ENCODE measurements around the gene FLNB. TPM values are rescaled to one million over a fixed set of nuclear protein-coding genes. Genes with fewer than 3 reads are reported as not detected.

The FLNB gene
- total RNA-seq, 1 donor from 2014 or later, result 521 TPM

- Histone ChIP-seq H4K20me1 (ENCODE audit: insufficient read depth, low read length) (peaks cover 61% of the 10 kb centered on the region), H3K4me2 (ENCODE audit: low read length) (no peak overlapping the region), H3K27ac (ENCODE audit: low read depth, low read length) (no peak overlapping the region), H3K4me3 (ENCODE audit: insufficient read depth, low read depth, low read length) (no peak overlapping the region), H3K4me1 (ENCODE audit: insufficient read depth, low read length) (no peaks in the 10 kb centered on the region), H3K9ac (ENCODE audit: low read length) (no peak overlapping the region), H3K36me3 (ENCODE audit: insufficient read depth, low read length) (peaks cover 82% of the 10 kb centered on the region), H2AFZ (ENCODE audit: low read depth, low read length) (no peak overlapping the region), H3K79me2 (ENCODE audit: insufficient read depth, low read length) (no peaks in the 10 kb centered on the region), H3K27me3 (ENCODE audit: insufficient read depth, low read length) (no peaks in the 10 kb centered on the region), H3K9me3 (ENCODE audit: insufficient read depth, low read depth, low read length) (no peaks in the 10 kb centered on the region)
- Mint-ChIP-seq H3K4me3 (ENCODE audit: unreplicated experiment) (no peak overlapping the region), H3K27ac (ENCODE audit: unreplicated experiment) (peak overlapping the region; percentile 58), H3K4me1 (ENCODE audit: low read depth, unreplicated experiment) (peaks cover 3% of the 10 kb centered on the region), H3K27me3 (ENCODE audit: low read depth, unreplicated experiment) (no peaks in the 10 kb centered on the region), H3K36me3 (ENCODE audit: low read depth, unreplicated experiment) (peaks cover 56% of the 10 kb centered on the region), H3K9me3 (ENCODE audit: unreplicated experiment) (no peaks in the 10 kb centered on the region)
- FAIRE-seq (no peak), DNase-seq (ENCODE audit: low read depth) (no peak)
- TF ChIP-seq EZH2 (IDR thresholded peaks at IDR 0.05; ENCODE audit: insufficient read depth, low read length), result no peak
- peak; percentile 48 for TF ChIP-seq CTCF (IDR thresholded peaks at IDR 0.05; ENCODE audit: insufficient read depth, low read depth, low read length)
Measured at GRCh38 chr3:58135712-58136543, 127.7 kb downstream of the FLNB start.

- no peaks in the 10 kb centered on the region for H3K27me3 ChIP-seq (ENCODE audit: insufficient read depth, low read length)
- no peak overlapping the region for H3K4me2 ChIP-seq (ENCODE audit: low read length)
- H4K20me1 ChIP-seq (ENCODE audit: insufficient read depth, low read length), result peaks cover 56% of the 10 kb centered on the region
- H3K4me1 ChIP-seq (ENCODE audit: insufficient read depth, low read length), result no peaks in the 10 kb centered on the region
- Mint-ChIP-seq H3K9me3 (ENCODE audit: unreplicated experiment) (no peaks in the 10 kb centered on the region), H3K36me3 (ENCODE audit: low read depth, unreplicated experiment) (peaks cover 47% of the 10 kb centered on the region), H3K27ac (ENCODE audit: unreplicated experiment) (no peak overlapping the region), H3K4me3 (ENCODE audit: unreplicated experiment) (no peak overlapping the region), H3K27me3 (ENCODE audit: low read depth, unreplicated experiment) (no peaks in the 10 kb centered on the region), H3K4me1 (ENCODE audit: low read depth, unreplicated experiment) (no peaks in the 10 kb centered on the region)
- no peaks in the 10 kb centered on the region for H3K9me3 ChIP-seq (ENCODE audit: insufficient read depth, low read depth, low read length)
- DNase-seq (ENCODE audit: low read depth) (no peak), FAIRE-seq (no peak)
- TF ChIP-seq CTCF (IDR thresholded peaks at IDR 0.05; ENCODE audit: insufficient read depth, low read depth, low read length), result no peak
- TF ChIP-seq EZH2 (IDR thresholded peaks at IDR 0.05; ENCODE audit: insufficient read depth, low read length), result no peak
- H3K36me3 ChIP-seq (ENCODE audit: insufficient read depth, low read length), result peaks cover 87% of the 10 kb centered on the region
- no peak overlapping the region for H3K27ac ChIP-seq (ENCODE audit: low read depth, low read length)
- no peak overlapping the region for H3K9ac ChIP-seq (ENCODE audit: low read length)
- H3K79me2 ChIP-seq (ENCODE audit: insufficient read depth, low read length), result no peaks in the 10 kb centered on the region
- H2AFZ ChIP-seq (ENCODE audit: low read depth, low read length), result no peak overlapping the region
- no peak overlapping the region for H3K4me3 ChIP-seq (ENCODE audit: insufficient read depth, low read depth, low read length)
Measured at GRCh38 chr3:58137306-58137705, 129.1 kb downstream of the FLNB start.

- FAIRE-seq, result no peak
- Histone ChIP-seq H2AFZ (ENCODE audit: low read depth, low read length) (no peak overlapping the region), H3K27me3 (ENCODE audit: insufficient read depth, low read length) (no peaks in the 10 kb centered on the region), H3K9ac (ENCODE audit: low read length) (no peak overlapping the region), H3K36me3 (ENCODE audit: insufficient read depth, low read length) (peaks cover 89% of the 10 kb centered on the region), H3K79me2 (ENCODE audit: insufficient read depth, low read length) (no peaks in the 10 kb centered on the region), H3K4me2 (ENCODE audit: low read length) (no peak overlapping the region), H3K9me3 (ENCODE audit: insufficient read depth, low read depth, low read length) (no peaks in the 10 kb centered on the region), H3K4me1 (ENCODE audit: insufficient read depth, low read length) (no peaks in the 10 kb centered on the region), H3K27ac (ENCODE audit: low read depth, low read length) (no peak overlapping the region), H4K20me1 (ENCODE audit: insufficient read depth, low read length) (peaks cover 65% of the 10 kb centered on the region), H3K4me3 (ENCODE audit: insufficient read depth, low read depth, low read length) (no peak overlapping the region)
- no peak overlapping the region for H3K4me3 Mint-ChIP-seq (ENCODE audit: unreplicated experiment)
- TF ChIP-seq EZH2 (IDR thresholded peaks at IDR 0.05; ENCODE audit: insufficient read depth, low read length), result no peak
- TF ChIP-seq CTCF (IDR thresholded peaks at IDR 0.05; ENCODE audit: insufficient read depth, low read depth, low read length), result no peak
- peak overlapping the region; percentile 75 for H3K27ac Mint-ChIP-seq (ENCODE audit: unreplicated experiment)
- peaks cover 45% of the 10 kb centered on the region for H3K36me3 Mint-ChIP-seq (ENCODE audit: low read depth, unreplicated experiment)
- H3K9me3 Mint-ChIP-seq (ENCODE audit: unreplicated experiment), result no peaks in the 10 kb centered on the region
- no peak for DNase-seq (ENCODE audit: low read depth)
- peaks cover 2% of the 10 kb centered on the region for H3K4me1 Mint-ChIP-seq (ENCODE audit: low read depth, unreplicated experiment)
- H3K27me3 Mint-ChIP-seq (ENCODE audit: low read depth, unreplicated experiment), result no peaks in the 10 kb centered on the region
Measured at GRCh38 chr3:58141766-58142345, 133.6 kb downstream of the FLNB start.
